Suprapubic skin (tissue), 3 donors: ENCODE data around the gene RPTOR.

Source experiments
- CTCF ChIP-seq, 2 donors: fragments of 200-600 bp in 1 of 2; fragments of 450-650 bp in 1 of 2; sonication (generic) in 1 of 2; IDR thresholded peaks; one replicate each; pipeline ENCODE4 v1.5.1; 2016 to 2019; ENCODE audit warnings: antibody characterized with exemption in 2 of 2, mild to moderate bottlenecking in 1 of 2, moderate library complexity in 1 of 2
- EP300 ChIP-seq: sonication (generic); formaldehyde crosslinking; IDR thresholded peaks from one replicate; pipeline ENCODE4 v1.6.1; 2017; ENCODE audit warnings: antibody characterized with exemption
- POLR2A ChIP-seq, 2 donors: fragments of 450-650 bp; IDR thresholded peaks; one replicate each; pipeline ENCODE4 v1.6.1; 2017; ENCODE audit warnings: antibody characterized with exemption in 2 of 2, mild to moderate bottlenecking in 2 of 2, moderate library complexity in 2 of 2

GRCh38 chr17:80834893-80835275, 290.2 kb downstream of the RPTOR start:
- TF ChIP-seq CTCF (IDR thresholded peaks at IDR 0.05) (no peak), POLR2A (IDR thresholded peaks at IDR 0.05) (no peak), EP300 (no peak)
